SK-N-MC (cell line): Measurements from ENCODE around the gene ADARB1.

Source experiments
- EZH2 ChIP-seq: fragments of 200-600 bp; sonication (generic); IDR thresholded peaks from one replicate; pipeline ENCODE4 v1.6.1; 2017; ENCODE audit warnings: antibody characterized with exemption
- FOXP2 ChIP-seq: optimal IDR thresholded peaks from 2 replicates; pipeline ENCODE3; 2011; ENCODE audit warnings: mild to moderate bottlenecking, moderate library complexity; ENCODE audit not compliant: insufficient read depth; ENCODE audit errors: extremely low read length, control extremely low read depth
- POLR2AphosphoS5 ChIP-seq: IDR thresholded peaks from 2 replicates; pipeline ENCODE4 v1.6.1; 2012; ENCODE audit warnings: mild to moderate bottlenecking, low read depth, low read length, borderline replicate concordance

DNA sequence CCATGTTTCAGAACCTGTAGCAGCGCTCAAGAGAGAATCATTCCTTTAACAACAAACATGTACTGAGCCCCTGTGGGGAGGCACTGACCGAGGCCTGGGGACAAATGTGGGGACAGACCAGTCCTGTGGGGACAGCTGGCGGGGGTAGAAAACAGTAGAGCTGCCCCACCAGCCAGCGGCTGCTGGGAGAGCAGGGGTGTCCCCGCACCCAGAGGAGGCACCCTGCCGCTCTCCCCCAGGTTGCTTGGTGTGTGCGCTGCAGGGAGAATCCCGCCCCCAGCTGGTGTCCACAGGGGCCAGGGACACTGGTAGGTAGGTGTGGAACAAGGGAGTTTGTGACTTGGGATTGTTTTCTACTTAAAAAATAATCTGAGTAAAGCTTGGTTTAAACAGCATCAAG, 62.1 kb downstream of the ADARB1 start:
- TF ChIP-seq EZH2, result no peak
- no peak for TF ChIP-seq POLR2AphosphoS5
- no peak for TF ChIP-seq FOXP2
